SK-N-SH treated with all-trans-retinoic acid at 6 μM for 48 hours (cell line): ENCODE data around the gene GBF1.
A peak's percentile ranks its signal among the peaks of the same experiment; 100 is the strongest.

Experiments used
- ATAC-seq: fragments of 200-7000 bp; cut with Tn5 transposase; 3 replicates; pipeline ENCODE4 v1.9.1; 2020; ENCODE audit warnings: mild to moderate bottlenecking, moderate library complexity
- ARNTL ChIP-seq: fragments of 450-650 bp; formaldehyde crosslinking; IDR thresholded peaks from 2 replicates; pipeline ENCODE4 v1.5.0; 2020; ENCODE audit warnings: low read depth, mild to moderate bottlenecking, moderate library complexity, borderline replicate concordance
- BACH2 ChIP-seq: fragments of 250-450 bp; sonication (Bioruptor Pico); IDR thresholded peaks from 2 replicates; pipeline ENCODE4 v1.9.0; 2021; ENCODE audit warnings: mild to moderate bottlenecking, borderline replicate concordance
- CREB5 ChIP-seq: fragments of 250-450 bp; sonication (Bioruptor Pico); IDR thresholded peaks from 2 replicates; pipeline ENCODE4 v1.5.1; 2020; ENCODE audit warnings: low read depth, mild to moderate bottlenecking, moderate library complexity
- CSDC2 ChIP-seq: fragments of 250-450 bp; sonication (Bioruptor Pico); IDR thresholded peaks from 2 replicates; pipeline ENCODE4 v1.5.0; 2020; ENCODE audit warnings: mild to moderate bottlenecking, moderate library complexity
- CSRNP3 ChIP-seq: fragments of 250-450 bp; sonication (Bioruptor Pico); IDR thresholded peaks from 2 replicates; pipeline ENCODE4 v1.5.1; 2021; ENCODE audit warnings: mild to moderate bottlenecking, moderate library complexity
- ESRRG ChIP-seq: fragments of 250-450 bp; sonication (Bioruptor Pico); IDR thresholded peaks from 2 replicates; pipeline ENCODE4 v1.6.1; 2021; ENCODE audit warnings: mild to moderate bottlenecking
- GLIS3 ChIP-seq: fragments of 250-450 bp; sonication (Bioruptor Pico); IDR thresholded peaks from 2 replicates; pipeline ENCODE4 v1.5.0; 2020; ENCODE audit warnings: mild to moderate bottlenecking, moderate library complexity
- ISL1 ChIP-seq: fragments of 250-450 bp; sonication (Bioruptor Pico); IDR thresholded peaks from 2 replicates; pipeline ENCODE4 v2.1.2; 2022; ENCODE audit warnings: mild to moderate bottlenecking, moderate library complexity
- OSR1 ChIP-seq: fragments of 250-450 bp; sonication (Bioruptor Pico); IDR thresholded peaks from 2 replicates; pipeline ENCODE4 v1.8.0; 2022; ENCODE audit warnings: moderate library complexity, mild to moderate bottlenecking, inconsistent platforms
- PATZ1 ChIP-seq: fragments of 250-450 bp; sonication (Bioruptor Pico); IDR thresholded peaks from 2 replicates; pipeline ENCODE4 v1.8.0; 2020; ENCODE audit warnings: mild to moderate bottlenecking, moderate library complexity, borderline replicate concordance
- RARB ChIP-seq: fragments of 250-450 bp; sonication (Bioruptor Pico); IDR thresholded peaks from 2 replicates; pipeline ENCODE4 v1.8.0; 2021; ENCODE audit warnings: mild to moderate bottlenecking, moderate library complexity
- SNAI2 ChIP-seq: fragments of 250-450 bp; sonication (Bioruptor Pico); IDR thresholded peaks from 2 replicates; pipeline ENCODE4 v1.5.0; 2020; ENCODE audit warnings: mild to moderate bottlenecking, moderate library complexity
- TOX ChIP-seq: fragments of 250-450 bp; sonication (Bioruptor Pico); IDR thresholded peaks from 2 replicates; pipeline ENCODE4 v1.8.0; 2021; ENCODE audit warnings: mild to moderate bottlenecking, moderate library complexity, borderline replicate concordance
- TSHZ2 ChIP-seq: fragments of 250-450 bp; sonication (Bioruptor Pico); IDR thresholded peaks from 2 replicates; pipeline ENCODE4 v1.5.0; 2020; ENCODE audit warnings: mild to moderate bottlenecking, moderate library complexity
- ZC3H10 ChIP-seq: fragments of 250-450 bp; sonication (Bioruptor Pico); IDR thresholded peaks from 2 replicates; pipeline ENCODE4 v1.5.1; 2021; ENCODE audit warnings: mild to moderate bottlenecking, moderate library complexity
- ZFP3 ChIP-seq: fragments of 250-450 bp; sonication (Bioruptor Pico); IDR thresholded peaks from 2 replicates; pipeline ENCODE4 v1.5.0; 2020; ENCODE audit warnings: mild to moderate bottlenecking, moderate library complexity
- ZFP30 ChIP-seq: fragments of 450-650 bp; formaldehyde crosslinking; IDR thresholded peaks from 2 replicates; pipeline ENCODE4 v1.5.0; 2022; ENCODE audit warnings: mild to moderate bottlenecking, moderate library complexity
- ZNF565 ChIP-seq: fragments of 450-650 bp; formaldehyde crosslinking; conservative IDR thresholded peaks from 2 replicates; pipeline ENCODE4 v1.5.0; 2020; ENCODE audit warnings: low read depth, mild to moderate bottlenecking, moderate library complexity
- ZNF70 ChIP-seq: fragments of 450-650 bp; formaldehyde crosslinking; IDR thresholded peaks from 2 replicates; pipeline ENCODE4 v1.5.0; 2020; ENCODE audit warnings: mild to moderate bottlenecking, moderate library complexity
- ZNF8 ChIP-seq: fragments of 450-650 bp; formaldehyde crosslinking; IDR thresholded peaks from 2 replicates; pipeline ENCODE4 v1.5.0; 2020; ENCODE audit warnings: mild to moderate bottlenecking, moderate library complexity

The GBF1 gene

GRCh38 chr10:102245082-102245931 is at the start of gene GBF1:
Gene GBF1 (plus strand): TSS chr10:102245532. CDS start chr10:102258939, 13,407 bp downstream.
- peak; percentile 94 for ATAC-seq
- TF ChIP-seq ESRRG (no peak), OSR1 (CRISPR knock-in tag) (no peak), TOX (CRISPR knock-in tag) (no peak), ZNF8 (CRISPR knock-in tag) (no peak), RARB (CRISPR knock-in tag) (no peak), ARNTL (CRISPR knock-in tag) (no peak), BACH2 (CRISPR knock-in tag) (no peak), GLIS3 (CRISPR knock-in tag) (no peak)

GRCh38 chr10:102196893-102197292 is 48.4 kb upstream of the GBF1 start:
- ATAC-seq: no peak
- TF ChIP-seq ZNF70: no peak
- TF ChIP-seq SNAI2 (CRISPR knock-in tag): no peak

GRCh38 chr10:102198027-102198426 is 47.3 kb upstream of the GBF1 start:
- TF ChIP-seq CSDC2 (no peak), TSHZ2 (CRISPR knock-in tag) (no peak), ESRRG (no peak), CREB5 (CRISPR knock-in tag) (no peak), ZFP3 (CRISPR knock-in tag) (no peak), ZNF565 (no peak), ZNF8 (CRISPR knock-in tag) (no peak), ZFP30 (CRISPR knock-in tag) (no peak), OSR1 (CRISPR knock-in tag) (no peak), ZNF70 (no peak), ARNTL (CRISPR knock-in tag) (no peak), PATZ1 (CRISPR knock-in tag) (no peak), CSRNP3 (CRISPR knock-in tag) (no peak), TOX (CRISPR knock-in tag) (no peak), ZC3H10 (CRISPR knock-in tag) (no peak), GLIS3 (CRISPR knock-in tag) (no peak), ISL1 (no peak), BACH2 (CRISPR knock-in tag) (no peak)
- no peak for ATAC-seq
